AG04450 (cell line): Measurements from ENCODE around the gene AFF3. TPM values are rescaled to one million over a fixed set of nuclear protein-coding genes. Genes with fewer than 3 reads are reported as not detected.

Experiments used
- CTCF ChIA-PET: fragments of 300-600, 350-600 bp; formaldehyde crosslinking; extraction: SDS; loops from one replicate; lab custom pipeline; 2022; ENCODE audit warnings: antibody characterized with exemption, inconsistent platforms; lab: Charles Lee
- POLR2A ChIA-PET: fragments of 350-600 bp; formaldehyde crosslinking; extraction: SDS; loops from one replicate; lab custom pipeline; 2021; ENCODE audit warnings: antibody characterized with exemption, inconsistent platforms; lab: Yijun Ruan, JAX
- DNase-seq: peaks from one replicate; pipeline ENCODE4 v3.0.0-alpha.2; 2011; ENCODE audit warnings: low read depth, low spot score
- H3K27ac ChIP-seq: one replicate; pipeline ENCODE4 v1.5.1; 2012; ENCODE audit warnings: low read depth, low read length, control low read depth
- H3K27me3 ChIP-seq: one replicate; pipeline ENCODE4 v1.6.0; 2012; ENCODE audit warnings: low read length; ENCODE audit not compliant: control insufficient read depth, insufficient read depth
- H3K4me3 ChIP-seq: 2 replicates; pipeline ENCODE4 v1.5.1; 2011; ENCODE audit warnings: mild to moderate bottlenecking, low read depth, low read length, control low read depth
- H3K9me3 ChIP-seq: 2 replicates; pipeline ENCODE4 v1.5.1; 2012; ENCODE audit warnings: low read length; ENCODE audit not compliant: control insufficient read depth, insufficient read depth
- CTCF ChIP-seq: IDR thresholded peaks from 2 replicates; pipeline ENCODE4 v1.5.1; 2011; ENCODE audit warnings: low read depth, low read length, control low read depth, inconsistent platforms
- polyA plus RNA-seq: library from polyadenylated mRNA; depleted of rRNA; stranded (reverse); fragments of >200 nt; gene quantifications from 2 replicates; pipeline ENCODE4 v1.2.3, GENCODE V29; 2011

AFF3 gene
- polyA plus RNA-seq, 1 experiment, result 17.9 TPM

GRCh38 chr2:100077935-100078334 is 64.5 kb downstream of the AFF3 start:
- Histone ChIP-seq H3K27ac (no peak overlapping the region), H3K4me3 (no peak overlapping the region), H3K9me3 (no peaks in the 10 kb centered on the region), H3K27me3 (no peaks in the 10 kb centered on the region)
- no peak for DNase-seq
- POLR2A ChIA-PET, result no interaction called here
- no peak for TF ChIP-seq CTCF
- CTCF ChIA-PET, result no interaction called here

GRCh38 chr2:100077456-100077855 is 64.9 kb downstream of the AFF3 start:
- Histone ChIP-seq H3K27ac (no peak overlapping the region), H3K9me3 (no peaks in the 10 kb centered on the region), H3K4me3 (no peak overlapping the region), H3K27me3 (no peaks in the 10 kb centered on the region)
- no peak for TF ChIP-seq CTCF
- CTCF ChIA-PET, result no interaction called here
- POLR2A ChIA-PET, result no interaction called here
- no peak for DNase-seq

DNA sequence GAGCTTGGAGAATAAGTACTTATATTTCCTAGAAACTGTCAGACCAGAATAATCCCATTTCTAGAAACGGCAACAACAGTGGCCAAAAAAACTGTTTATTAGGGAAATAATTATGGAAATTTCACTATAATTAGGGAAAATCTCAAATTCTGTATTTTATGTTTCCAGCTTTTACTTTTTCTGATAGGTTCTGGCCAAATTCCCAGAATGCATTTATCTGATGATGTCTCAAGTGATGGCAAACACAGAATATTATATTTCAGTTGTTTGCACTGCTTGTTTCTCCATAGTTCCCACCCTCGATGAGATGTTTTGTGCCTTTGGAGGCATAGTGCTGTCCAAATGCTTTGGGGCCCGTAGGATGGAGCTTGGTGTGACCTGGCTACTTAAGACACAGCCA is 66.9 kb downstream of the AFF3 start:
- Histone ChIP-seq H3K4me3 (no peak overlapping the region), H3K27me3 (no peaks in the 10 kb centered on the region), H3K9me3 (no peaks in the 10 kb centered on the region), H3K27ac (no peak overlapping the region)
- no peak for TF ChIP-seq CTCF
- CTCF ChIA-PET, result interaction anchor here (1.1 kb wide), 1 partner anchor 516 kb away, joined by 4 read pairs; no protein-coding TSS in a partner anchor
- DNase-seq, result no peak
- POLR2A ChIA-PET, result interaction anchor here (0.6 to 1.1 kb wide), 2 partner anchors 129 to 167 kb away, joined by 3 to 10 read pairs; no protein-coding TSS in a partner anchor

DNA sequence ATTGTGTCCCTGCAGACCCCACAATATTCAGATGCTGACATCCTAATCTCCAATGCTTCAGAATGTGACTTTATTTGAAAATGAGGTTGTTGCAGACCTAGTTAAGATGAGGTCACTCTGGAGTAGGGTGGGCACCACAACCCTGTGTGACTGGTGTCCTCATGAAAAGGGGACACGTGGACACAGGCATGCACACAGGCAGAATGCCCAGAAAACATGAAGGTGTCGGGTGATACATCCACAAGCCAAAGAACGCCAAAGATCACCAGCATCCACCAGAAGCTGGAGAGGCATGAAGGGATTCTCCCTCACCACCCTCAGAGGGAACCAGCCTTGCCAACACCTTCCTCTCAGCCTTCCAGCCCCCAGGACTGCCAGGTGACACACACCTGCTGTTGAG is 69.3 kb downstream of the AFF3 start:
- no peaks in the 10 kb centered on the region for H3K27me3 ChIP-seq
- no peak overlapping the region for H3K4me3 ChIP-seq
- no peak overlapping the region for H3K27ac ChIP-seq
- ChIA-PET CTCF (no interaction called here), POLR2A (no interaction called here)
- no peak for DNase-seq
- no peak for TF ChIP-seq CTCF
- H3K9me3 ChIP-seq, result no peaks in the 10 kb centered on the region

GRCh38 chr2:100072503-100072902 is 69.9 kb downstream of the AFF3 start:
- H3K27me3 ChIP-seq, result no peaks in the 10 kb centered on the region
- ChIA-PET POLR2A (no interaction called here), CTCF (no interaction called here)
- TF ChIP-seq CTCF, result no peak
- no peaks in the 10 kb centered on the region for H3K9me3 ChIP-seq
- H3K27ac ChIP-seq, result no peak overlapping the region
- no peak for DNase-seq
- no peak overlapping the region for H3K4me3 ChIP-seq
